Mucosa of gallbladder (tissue), 1 donor: ENCODE data around the gene SLC26A6. TPM values are rescaled to one million over a fixed set of nuclear protein-coding genes. Genes with fewer than 3 reads are reported as not detected.

Experiments used
- total RNA-seq: library from RNA; stranded (reverse); gene quantifications from one replicate; pipeline ENCODE4 v1.2.1, GENCODE V29; 2021
- donor health status: DM: no; HTN: no; CAD: no.

SLC26A6 gene
- total RNA-seq, 1 donor from 2014 or later, result 31.1 TPM

Other genes starting within 250 kb of the SLC26A6 start
- 257 TPM for gene PLXNB1, start 205.4 kb downstream of the SLC26A6 start, total RNA-seq
- gene CCDC51, start 195.3 kb downstream of the SLC26A6 start, total RNA-seq, result 10.1 TPM
- 165 TPM for gene TMA7, start 195.2 kb downstream of the SLC26A6 start, total RNA-seq
- gene ATRIP, start 188.7 kb downstream of the SLC26A6 start, total RNA-seq, result 4.6 TPM
- 181 TPM for gene SHISA5, start 131.3 kb downstream of the SLC26A6 start, total RNA-seq
- gene PFKFB4, start 78.7 kb downstream of the SLC26A6 start, total RNA-seq, result 4.3 TPM
- not detected for gene UCN2, start 71.7 kb downstream of the SLC26A6 start, total RNA-seq
- 9.4 TPM for gene COL7A1, start 40.1 kb downstream of the SLC26A6 start, total RNA-seq
- gene UQCRC1, start 25.8 kb downstream of the SLC26A6 start, total RNA-seq, result 193 TPM
- gene TMEM89, start 13.7 kb downstream of the SLC26A6 start, total RNA-seq, result not detected
- 0.75 TPM for gene CELSR3, start 27.4 kb upstream of the SLC26A6 start, total RNA-seq
- 42.3 TPM for gene NCKIPSD, start 50.5 kb upstream of the SLC26A6 start, total RNA-seq
- 98.3 TPM for gene IP6K2, start 81.8 kb upstream of the SLC26A6 start, total RNA-seq
- 61.9 TPM for gene PRKAR2A, start 212.4 kb upstream of the SLC26A6 start, total RNA-seq